Coronary artery (tissue), 2 donors: ENCODE measurements around the gene ANXA2.
"Not testable (repeated sequence)": the region's sequence is repeated elsewhere in the genome, so short reads cannot be mapped to it uniquely, and the experiment has no call there.

Experiments used
- DNase-seq: peaks from one replicate; pipeline ENCODE4 v3.0.0-alpha.2; 2017; ENCODE audit warnings: low spot score
- H3K27ac ChIP-seq, 2 donors: fragments of 200-600 bp; sonication (generic); one replicate each; pipeline ENCODE4 v1.5.1; 2016 to 2019
- H3K4me3 ChIP-seq: fragments of 200-600 bp; sonication (generic); 2 replicates; pipeline ENCODE4 v1.5.1; 2016; ENCODE audit warnings: mild to moderate bottlenecking, moderate library complexity
- CTCF ChIP-seq: fragments of 200-600 bp; sonication (generic); IDR thresholded peaks from one replicate; pipeline ENCODE4 v1.5.1; 2019; ENCODE audit warnings: antibody characterized with exemption

ANXA2 gene

GRCh38 chr15:60411774-60412425 lies 14.1 kb upstream of the ANXA2 start:
- DNase-seq = no peak
- Histone ChIP-seq H3K27ac (no peak overlapping the region), H3K4me3 (no peak overlapping the region)
- TF ChIP-seq CTCF = no peak

DNA sequence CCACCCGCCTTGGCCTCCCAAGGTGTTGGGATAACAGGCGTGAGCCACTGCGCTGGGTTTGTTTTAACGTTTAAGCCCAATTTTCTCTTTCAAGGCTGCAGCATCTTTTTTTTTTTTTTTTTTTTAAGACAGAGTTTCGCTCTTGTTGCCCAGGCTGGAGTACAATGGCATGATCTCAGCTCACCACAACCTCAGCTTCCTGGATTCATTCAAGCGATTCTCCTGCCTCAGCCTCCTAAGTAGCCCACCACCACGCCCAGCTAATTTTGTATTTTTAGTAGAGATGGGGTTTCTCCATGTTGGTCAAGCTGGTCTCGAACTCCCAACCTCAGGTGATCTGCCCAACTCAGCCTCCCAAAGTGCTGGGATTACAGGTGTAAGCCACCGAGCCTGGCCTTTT lies 12.6 kb upstream of the ANXA2 start:
- DNase-seq, H3K27ac ChIP-seq, H3K4me3 ChIP-seq: not testable (repeated sequence)

- Histone ChIP-seq H3K4me3 (no peak overlapping the region), H3K27ac (peak overlapping the region in 1 of 2 donors; percentile 56)
- TF ChIP-seq CTCF = no peak
- no peak for DNase-seq
Observed at GRCh38 chr15:60408463-60408981, 10.7 kb upstream of the ANXA2 start.

DNA sequence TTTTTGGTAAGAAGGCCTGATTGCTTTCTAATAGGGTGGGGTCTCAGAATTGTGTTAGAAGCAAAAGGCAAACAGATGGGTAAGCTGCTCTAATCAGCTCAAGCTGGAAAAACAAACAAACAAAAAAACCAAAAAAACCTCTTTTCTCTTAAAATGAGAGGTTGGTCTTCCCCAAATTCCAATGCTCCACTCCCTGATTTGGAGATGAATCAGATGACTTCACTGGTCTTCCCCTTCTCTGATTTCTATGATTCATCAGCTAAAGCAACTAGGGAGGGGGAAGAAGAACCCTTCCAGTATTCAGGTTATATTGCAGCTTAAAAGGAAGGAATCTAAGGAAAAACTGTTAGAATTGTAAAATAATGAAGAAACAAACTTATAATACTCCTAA lies 9.6 kb upstream of the ANXA2 start:
- peak overlapping the region in 1 of 2 donors; percentile 30 for H3K27ac ChIP-seq
- no peak for DNase-seq
- H3K4me3 ChIP-seq = no peak overlapping the region
- no peak for TF ChIP-seq CTCF

DNA sequence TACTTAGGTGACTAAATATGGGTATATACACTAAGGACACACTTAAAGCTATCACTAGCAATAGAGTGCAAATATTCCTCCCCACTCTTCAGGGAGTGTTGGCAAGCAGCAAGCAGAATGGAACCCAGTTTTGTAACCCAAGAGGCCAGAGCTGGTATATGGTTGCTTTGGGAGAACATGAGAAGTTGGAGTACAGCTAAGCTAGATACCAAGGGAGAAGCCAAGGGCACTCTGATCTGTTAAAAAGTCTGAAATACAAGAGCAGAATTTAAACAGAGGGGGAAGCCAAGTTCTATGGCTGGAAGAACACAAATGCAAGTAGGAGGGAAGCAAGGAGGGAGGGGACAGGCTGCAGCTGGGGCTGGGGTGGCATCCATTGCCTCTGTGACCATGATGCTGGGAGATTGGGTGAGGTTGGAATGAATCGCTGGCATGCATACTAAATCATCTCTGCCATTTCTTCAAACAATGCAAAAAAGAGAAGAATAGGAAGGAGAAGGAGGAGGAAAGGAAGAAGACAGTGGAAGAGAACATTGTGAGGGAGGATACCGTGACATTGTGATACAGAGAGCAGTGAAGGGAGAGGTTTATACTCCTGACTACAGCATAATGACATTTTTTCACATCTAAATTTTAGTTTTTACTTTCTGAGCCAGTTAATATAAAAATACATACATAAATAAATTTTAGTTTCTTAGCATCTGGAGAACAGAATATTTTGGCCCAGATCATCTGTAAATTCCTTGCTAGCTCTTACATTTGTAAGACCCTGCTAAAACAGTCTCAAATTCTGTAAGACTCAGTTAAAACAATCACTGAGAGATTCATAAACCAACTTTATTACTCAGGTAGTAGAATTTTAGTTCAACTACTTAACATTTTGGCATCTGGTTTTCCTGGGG lies 9.0 kb upstream of the ANXA2 start:
- no peak for DNase-seq
- TF ChIP-seq CTCF = no peak
- Histone ChIP-seq H3K4me3 (no peak overlapping the region), H3K27ac (peak overlapping the region in 1 of 2 donors; percentile 31)

DNA sequence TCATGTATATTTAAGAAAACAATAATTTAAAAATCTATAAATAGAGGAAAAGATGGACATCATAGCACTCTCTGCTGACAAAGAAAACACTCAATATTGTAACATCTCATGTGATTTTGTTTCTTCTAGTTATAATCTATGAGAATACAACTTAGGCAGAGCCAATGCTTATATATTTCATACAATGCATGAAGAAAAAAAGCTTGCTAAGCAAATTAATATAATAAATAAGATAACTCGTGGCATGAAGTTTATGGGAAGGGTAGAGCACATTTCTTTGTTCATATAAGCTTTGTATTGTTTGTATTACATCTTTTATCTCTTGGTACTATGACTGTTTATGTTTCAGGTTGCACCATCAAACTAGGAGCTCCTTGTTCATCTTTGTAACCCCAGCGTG lies 7.6 kb upstream of the ANXA2 start:
- no peak overlapping the region for H3K4me3 ChIP-seq
- no peak overlapping the region for H3K27ac ChIP-seq
- TF ChIP-seq CTCF = no peak
- no peak for DNase-seq

DNA sequence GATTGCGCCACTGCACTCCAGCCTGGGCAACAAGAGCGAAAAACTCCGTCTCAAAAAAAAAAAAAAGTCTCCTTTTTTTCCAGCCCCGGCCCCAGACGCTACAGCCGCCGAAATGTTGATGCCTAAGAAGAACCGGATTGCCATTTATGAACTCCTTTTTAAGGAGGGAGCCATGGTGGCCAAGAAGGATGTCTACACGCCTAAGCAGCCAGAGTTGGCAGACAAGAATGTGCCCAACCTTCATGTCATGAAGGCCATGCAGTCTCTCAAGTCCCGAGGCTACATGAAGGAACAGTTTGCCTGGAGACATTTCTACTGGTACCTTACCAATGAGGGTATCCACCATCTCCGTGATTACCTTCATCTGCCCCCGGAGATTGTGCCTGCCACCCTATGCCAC lies 6.6 kb upstream of the ANXA2 start:
- not testable (repeated sequence) for H3K4me3 ChIP-seq, H3K27ac ChIP-seq, DNase-seq

DNA sequence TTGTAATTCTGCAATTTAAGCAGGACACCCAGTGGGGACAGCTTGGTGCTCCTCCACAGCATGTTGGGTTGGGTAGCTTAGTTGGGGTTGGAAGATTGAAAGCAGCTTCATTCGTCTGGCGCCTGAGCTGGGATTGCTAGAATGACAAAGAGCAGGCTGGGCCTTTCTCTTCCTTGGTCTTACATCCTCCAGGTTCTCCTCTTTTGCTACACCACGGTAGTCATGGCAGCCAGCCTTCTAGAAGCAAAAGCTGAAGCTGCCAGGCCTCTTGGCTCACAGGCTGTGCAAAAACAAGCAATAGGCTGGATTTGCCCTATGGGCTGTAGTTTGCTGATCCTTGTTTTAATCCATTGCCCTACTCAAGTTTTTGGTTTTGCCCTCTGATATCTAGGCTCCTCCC lies 3.2 kb upstream of the ANXA2 start:
- no peak overlapping the region for H3K4me3 ChIP-seq
- TF ChIP-seq CTCF = no peak
- no peak for DNase-seq
- H3K27ac ChIP-seq = peak overlapping the region in 1 of 2 donors; percentile 44
